SH-SY5Y (cell line): ENCODE measurements around the gene MDGA2.

Experiments used
- GATA2 ChIP-seq: IDR thresholded peaks from 2 replicates; pipeline ENCODE4 v1.6.1; 2011; ENCODE audit warnings: mild to moderate bottlenecking, low read depth, low read length
- GATA3 ChIP-seq: IDR thresholded peaks from 2 replicates; pipeline ENCODE4 v1.6.1; 2011; ENCODE audit warnings: low read depth, mild to moderate bottlenecking, low read length, moderate library complexity

DNA sequence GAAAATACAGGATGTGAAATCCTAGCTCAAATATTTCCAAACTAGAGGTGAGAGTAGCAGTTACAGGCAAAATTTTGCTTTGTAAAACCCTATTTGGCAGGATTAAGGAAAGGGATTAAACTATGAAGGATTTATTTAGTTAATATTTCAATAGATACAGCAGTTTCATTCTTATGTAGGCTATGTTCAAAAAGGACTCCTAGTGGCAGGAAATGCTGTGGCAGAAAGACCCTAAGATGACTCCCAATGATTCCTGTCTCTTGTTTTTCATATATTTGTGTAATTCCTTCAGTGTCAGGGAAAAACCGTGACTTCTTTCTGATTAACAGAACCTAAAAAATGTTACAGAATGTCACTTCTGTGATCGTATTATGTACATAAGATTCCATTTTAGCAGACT lies 724.3 kb downstream of the MDGA2 start:
- TF ChIP-seq GATA2 = no peak
- TF ChIP-seq GATA3 = no peak
